GM23248 (cell line): ENCODE results near the gene TXLNB.

Experiments used
- EZH2 ChIP-seq: fragments of 200-600 bp; sonication (generic); IDR thresholded peaks from 2 replicates; pipeline ENCODE4 v1.6.1; 2018; ENCODE audit warnings: antibody characterized with exemption, mild to moderate bottlenecking; ENCODE audit not compliant: insufficient read depth, poor library complexity, severe bottlenecking
- EZH2phosphoT487 ChIP-seq: fragments of 200-600 bp; sonication (generic); IDR thresholded peaks from 2 replicates; pipeline ENCODE4 v1.6.1; 2018; ENCODE audit warnings: antibody characterized with exemption, moderate library complexity, mild to moderate bottlenecking, low read depth; ENCODE audit not compliant: insufficient read depth

GRCh38 chr6:139325125-139325524 is 33.3 kb upstream of the TXLNB start:
- no peak for TF ChIP-seq EZH2
- no peak for TF ChIP-seq EZH2phosphoT487
